Measurements from ENCODE around the gene USP17L11.
"Not testable (repeated sequence)": the region's sequence is repeated elsewhere in the genome, so short reads cannot be mapped to it uniquely, and the experiment has no call there.

GRCh38 chr4:9165990-9166389 is 49.2 kb upstream of the USP17L11 start:
- TF ChIP-seq ZBTB1 (tag by site-specific recombination; IDR thresholded peaks at IDR 0.05); CTCF (tag by site-specific recombination; IDR thresholded peaks at IDR 0.05); ZNF138 (tag by site-specific recombination; IDR thresholded peaks at IDR 0.05; ENCODE audit: borderline replicate concordance); OSR2 (tag by site-specific recombination; IDR thresholded peaks at IDR 0.05); ZNF580 (tag by site-specific recombination; IDR thresholded peaks at IDR 0.05); ZNF830 (tag by site-specific recombination; IDR thresholded peaks at IDR 0.05; ENCODE audit: low read depth); RBAK (tag by site-specific recombination; IDR thresholded peaks at IDR 0.05): not testable (repeated sequence)

Data from HEK293 (cell line).